Measurements from ENCODE around the gene SYMPK.

SYMPK gene

GRCh38 chr19:45901912-45902650, 39.1 kb upstream of the SYMPK start, which contains the start of gene MYPOP (continued):
- TF ChIP-seq ZIC2 (tag by site-specific recombination; IDR thresholded peaks at IDR 0.05) (no peak), ZNF830 (tag by site-specific recombination; IDR thresholded peaks at IDR 0.05; ENCODE audit: low read depth) (no peak), ZNF747 (tag by site-specific recombination; IDR thresholded peaks at IDR 0.05) (no peak), ZNF433 (tag by site-specific recombination; IDR thresholded peaks at IDR 0.05; ENCODE audit: low read depth) (no peak), ZNF549 (tag by site-specific recombination; IDR thresholded peaks at IDR 0.05) (no peak), ZBTB7A (tag by site-specific recombination; IDR thresholded peaks at IDR 0.05; ENCODE audit: low read depth) (no peak), ZNF239 (tag by site-specific recombination; IDR thresholded peaks at IDR 0.05) (no peak), ZNF596 (tag by site-specific recombination; IDR thresholded peaks at IDR 0.05) (no peak), GLI4 (tag by site-specific recombination; IDR thresholded peaks at IDR 0.05) (no peak), KLF7 (tag by site-specific recombination; IDR thresholded peaks at IDR 0.05; ENCODE audit: borderline replicate concordance) (no peak), ZNF202 (tag by site-specific recombination; IDR thresholded peaks at IDR 0.05; ENCODE audit: borderline replicate concordance) (no peak), ZNF132 (tag by site-specific recombination; IDR thresholded peaks at IDR 0.05; ENCODE audit: borderline replicate concordance) (no peak), SALL2 (tag by site-specific recombination; IDR thresholded peaks at IDR 0.05; ENCODE audit: borderline replicate concordance) (no peak), ZSCAN16 (tag by site-specific recombination; IDR thresholded peaks at IDR 0.05) (no peak), ZNF521 (tag by site-specific recombination; IDR thresholded peaks at IDR 0.05) (no peak), ZNF354C (tag by site-specific recombination; IDR thresholded peaks at IDR 0.05; ENCODE audit: borderline replicate concordance, low read depth) (no peak), ZNF174 (tag by site-specific recombination; IDR thresholded peaks at IDR 0.05) (no peak), OSR2 (tag by site-specific recombination; IDR thresholded peaks at IDR 0.05) (no peak), ZBTB1 (tag by site-specific recombination; IDR thresholded peaks at IDR 0.05) (no peak), ZNF558 (tag by site-specific recombination; IDR thresholded peaks at IDR 0.05) (no peak), ZNF785 (tag by site-specific recombination; IDR thresholded peaks at IDR 0.05) (no peak), ZNF114 (tag by site-specific recombination; IDR thresholded peaks at IDR 0.05) (no peak), KLF17 (tag by site-specific recombination; IDR thresholded peaks at IDR 0.05) (no peak), ZNF391 (tag by site-specific recombination; IDR thresholded peaks at IDR 0.05; ENCODE audit: borderline replicate concordance, low read depth) (no peak), ZNF221 (tag by site-specific recombination; IDR thresholded peaks at IDR 0.05; ENCODE audit: borderline replicate concordance) (no peak), ZNF529 (tag by site-specific recombination; IDR thresholded peaks at IDR 0.05; ENCODE audit: insufficient replicate concordance) (no peak), ZNF350 (tag by site-specific recombination; IDR thresholded peaks at IDR 0.05) (no peak), ZNF266 (tag by site-specific recombination; IDR thresholded peaks at IDR 0.05; ENCODE audit: low read depth) (no peak), ZNF169 (tag by site-specific recombination; IDR thresholded peaks at IDR 0.05) (no peak), ZNF19 (tag by site-specific recombination; IDR thresholded peaks at IDR 0.05; ENCODE audit: low read depth) (no peak)
- TF ChIP-seq, protein P1, sequence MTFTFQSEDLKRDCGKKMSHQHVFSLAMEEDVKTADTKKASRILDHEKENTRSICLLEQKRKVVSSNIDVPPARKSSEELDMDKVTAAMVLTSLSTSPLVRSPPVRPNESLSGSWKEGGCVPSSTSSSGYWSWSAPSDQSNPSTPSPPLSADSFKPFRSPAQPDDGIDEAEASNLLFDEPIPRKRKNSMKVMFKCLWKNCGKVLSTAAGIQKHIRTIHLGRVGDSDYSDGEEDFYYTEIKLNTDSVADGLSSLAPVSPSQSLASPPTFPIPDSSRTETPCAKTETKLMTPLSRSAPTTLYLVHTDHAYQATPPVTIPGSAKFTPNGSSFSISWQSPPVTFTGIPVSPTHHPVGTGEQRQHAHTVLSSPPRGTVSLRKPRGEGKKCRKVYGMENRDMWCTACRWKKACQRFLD (tag by site-specific recombination; IDR thresholded peaks at IDR 0.05): no peak
- TF ChIP-seq, protein P2, sequence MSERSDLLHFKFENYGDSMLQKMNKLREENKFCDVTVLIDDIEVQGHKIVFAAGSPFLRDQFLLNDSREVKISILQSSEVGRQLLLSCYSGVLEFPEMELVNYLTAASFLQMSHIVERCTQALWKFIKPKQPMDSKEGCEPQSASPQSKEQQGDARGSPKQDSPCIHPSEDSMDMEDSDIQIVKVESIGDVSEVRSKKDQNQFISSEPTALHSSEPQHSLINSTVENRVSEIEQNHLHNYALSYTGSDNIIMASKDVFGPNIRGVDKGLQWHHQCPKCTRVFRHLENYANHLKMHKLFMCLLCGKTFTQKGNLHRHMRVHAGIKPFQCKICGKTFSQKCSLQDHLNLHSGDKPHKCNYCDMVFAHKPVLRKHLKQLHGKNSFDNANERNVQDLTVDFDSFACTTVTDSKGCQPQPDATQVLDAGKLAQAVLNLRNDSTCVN (tag by site-specific recombination; optimal IDR thresholded peaks at IDR 0.05): no peak
- TF ChIP-seq, protein P3, sequence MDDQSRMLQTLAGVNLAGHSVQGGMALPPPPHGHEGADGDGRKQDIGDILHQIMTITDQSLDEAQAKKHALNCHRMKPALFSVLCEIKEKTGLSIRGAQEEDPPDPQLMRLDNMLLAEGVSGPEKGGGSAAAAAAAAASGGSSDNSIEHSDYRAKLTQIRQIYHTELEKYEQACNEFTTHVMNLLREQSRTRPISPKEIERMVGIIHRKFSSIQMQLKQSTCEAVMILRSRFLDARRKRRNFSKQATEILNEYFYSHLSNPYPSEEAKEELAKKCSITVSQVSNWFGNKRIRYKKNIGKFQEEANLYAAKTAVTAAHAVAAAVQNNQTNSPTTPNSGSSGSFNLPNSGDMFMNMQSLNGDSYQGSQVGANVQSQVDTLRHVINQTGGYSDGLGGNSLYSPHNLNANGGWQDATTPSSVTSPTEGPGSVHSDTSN (CRISPR knock-in tag; IDR thresholded peaks at IDR 0.05): no peak
- TF ChIP-seq, protein P4, sequence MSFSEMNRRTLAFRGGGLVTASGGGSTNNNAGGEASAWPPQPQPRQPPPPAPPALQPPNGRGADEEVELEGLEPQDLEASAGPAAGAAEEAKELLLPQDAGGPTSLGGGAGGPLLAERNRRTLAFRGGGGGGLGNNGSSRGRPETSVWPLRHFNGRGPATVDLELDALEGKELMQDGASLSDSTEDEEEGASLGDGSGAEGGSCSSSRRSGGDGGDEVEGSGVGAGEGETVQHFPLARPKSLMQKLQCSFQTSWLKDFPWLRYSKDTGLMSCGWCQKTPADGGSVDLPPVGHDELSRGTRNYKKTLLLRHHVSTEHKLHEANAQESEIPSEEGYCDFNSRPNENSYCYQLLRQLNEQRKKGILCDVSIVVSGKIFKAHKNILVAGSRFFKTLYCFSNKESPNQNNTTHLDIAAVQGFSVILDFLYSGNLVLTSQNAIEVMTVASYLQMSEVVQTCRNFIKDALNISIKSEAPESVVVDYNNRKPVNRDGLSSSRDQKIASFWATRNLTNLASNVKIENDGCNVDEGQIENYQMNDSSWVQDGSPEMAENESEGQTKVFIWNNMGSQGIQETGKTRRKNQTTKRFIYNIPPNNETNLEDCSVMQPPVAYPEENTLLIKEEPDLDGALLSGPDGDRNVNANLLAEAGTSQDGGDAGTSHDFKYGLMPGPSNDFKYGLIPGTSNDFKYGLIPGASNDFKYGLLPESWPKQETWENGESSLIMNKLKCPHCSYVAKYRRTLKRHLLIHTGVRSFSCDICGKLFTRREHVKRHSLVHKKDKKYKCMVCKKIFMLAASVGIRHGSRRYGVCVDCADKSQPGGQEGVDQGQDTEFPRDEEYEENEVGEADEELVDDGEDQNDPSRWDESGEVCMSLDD (tag by site-specific recombination; IDR thresholded peaks at IDR 0.05): peak; percentile 84

All from HEK293 (cell line).